Mucosa of rectum (tissue), 2 donors: Measurements from ENCODE around the gene MAPKAPK2.

ENCODE experiments used
- H3K27ac ChIP-seq, 2 donors: one replicate each; pipeline ENCODE4 v1.7.0; 2013; ENCODE audit warnings: inconsistent platforms in 2 of 2, low read depth in 2 of 2, low read length in 2 of 2
- H3K27me3 ChIP-seq, 2 donors: one replicate each; pipeline ENCODE4 v1.7.0; 2013; ENCODE audit warnings: low read length in 2 of 2; ENCODE audit not compliant: control insufficient read depth in 2 of 2, insufficient read depth in 2 of 2
- H3K36me3 ChIP-seq, 2 donors: one replicate each; pipeline ENCODE4 v1.7.0; 2013; ENCODE audit warnings: low read length in 2 of 2; ENCODE audit not compliant: control insufficient read depth in 2 of 2, insufficient read depth in 2 of 2
- H3K4me1 ChIP-seq, 2 donors: one replicate each; pipeline ENCODE4 v1.7.0; 2013; ENCODE audit warnings: low read length in 2 of 2, mild to moderate bottlenecking in 1 of 2; ENCODE audit not compliant: control insufficient read depth in 2 of 2, insufficient read depth in 2 of 2
- H3K4me3 ChIP-seq, 2 donors: one replicate each; pipeline ENCODE4 v1.7.0; 2013; ENCODE audit warnings: low read length in 2 of 2
- H3K9ac ChIP-seq, 2 donors: one replicate each; pipeline ENCODE4 v1.7.0; 2013; ENCODE audit warnings: low read length in 2 of 2, low read depth in 1 of 2, mild to moderate bottlenecking in 1 of 2
- H3K9me3 ChIP-seq, 2 donors: one replicate each; pipeline ENCODE4 v1.7.0; 2013; ENCODE audit warnings: low read length in 2 of 2; ENCODE audit not compliant: control insufficient read depth in 2 of 2
- donor health status: healthy.
- donor health status: Normal muscosa, but diverticular disease.

MAPKAPK2 gene

DNA sequence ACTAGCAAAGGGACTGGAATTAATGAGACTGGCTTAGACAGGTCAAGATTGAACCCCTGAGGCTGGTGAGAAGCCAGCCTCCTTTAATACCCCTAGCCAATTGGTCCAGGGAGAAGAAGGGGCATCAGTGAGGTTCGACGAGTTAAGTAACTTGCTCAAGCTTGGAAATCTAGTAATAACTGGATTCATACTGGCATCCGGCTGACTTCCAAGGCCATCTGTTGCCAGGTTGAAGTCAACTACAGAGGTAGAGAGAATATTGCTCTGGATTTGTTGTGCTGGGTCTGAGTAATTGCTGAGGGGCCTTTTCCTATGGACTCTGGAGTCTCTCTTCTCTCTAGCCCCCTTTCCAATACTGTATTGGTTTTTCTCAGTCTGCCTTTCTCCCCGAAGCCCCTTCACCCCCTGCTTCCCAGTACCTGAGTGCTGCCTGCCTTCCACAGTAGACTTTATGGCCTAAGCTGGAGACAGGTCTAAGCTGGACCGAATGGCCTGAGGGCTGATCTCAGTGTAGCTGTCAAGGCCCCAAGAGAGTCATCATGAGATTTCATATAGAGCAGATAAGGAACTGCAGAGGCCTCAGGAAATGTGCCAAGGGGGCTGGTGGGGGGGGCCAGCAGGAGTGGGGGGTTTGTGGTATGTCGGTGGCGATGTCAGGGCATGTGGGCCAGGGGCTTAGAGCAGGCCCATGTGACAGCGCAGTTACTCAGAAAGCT is 43.4 kb downstream of the MAPKAPK2 start:
- Histone ChIP-seq H3K4me1 (peaks cover 2 to 20% of the 10 kb centered on the region in 2 donors), H3K27ac (no peak overlapping the region), H3K4me3 (no peak overlapping the region), H3K9ac (no peak overlapping the region), H3K27me3 (no peaks in the 10 kb centered on the region), H3K9me3 (no peaks in the 10 kb centered on the region), H3K36me3 (peaks cover 37 to 43% of the 10 kb centered on the region in 2 donors)

DNA sequence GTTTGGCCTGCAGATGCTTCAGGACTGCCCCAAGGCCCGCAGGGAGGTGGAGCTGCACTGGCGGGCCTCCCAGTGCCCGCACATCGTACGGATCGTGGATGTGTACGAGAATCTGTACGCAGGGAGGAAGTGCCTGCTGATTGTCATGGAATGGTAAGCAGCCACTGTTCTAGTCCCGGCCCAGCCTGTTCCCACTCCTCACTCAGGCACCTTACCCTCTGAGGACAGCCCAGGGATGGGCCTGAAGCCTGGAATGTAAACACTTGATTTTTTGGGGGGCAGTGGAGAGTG is 43.9 kb downstream of the MAPKAPK2 start:
- H3K9me3 ChIP-seq, result no peaks in the 10 kb centered on the region
- no peak overlapping the region for H3K27ac ChIP-seq
- H3K36me3 ChIP-seq, result peaks cover 38 to 44% of the 10 kb centered on the region in 2 donors
- H3K27me3 ChIP-seq, result no peaks in the 10 kb centered on the region
- no peak overlapping the region for H3K9ac ChIP-seq
- H3K4me1 ChIP-seq, result peaks cover 2 to 20% of the 10 kb centered on the region in 2 donors
- H3K4me3 ChIP-seq, result no peak overlapping the region

DNA sequence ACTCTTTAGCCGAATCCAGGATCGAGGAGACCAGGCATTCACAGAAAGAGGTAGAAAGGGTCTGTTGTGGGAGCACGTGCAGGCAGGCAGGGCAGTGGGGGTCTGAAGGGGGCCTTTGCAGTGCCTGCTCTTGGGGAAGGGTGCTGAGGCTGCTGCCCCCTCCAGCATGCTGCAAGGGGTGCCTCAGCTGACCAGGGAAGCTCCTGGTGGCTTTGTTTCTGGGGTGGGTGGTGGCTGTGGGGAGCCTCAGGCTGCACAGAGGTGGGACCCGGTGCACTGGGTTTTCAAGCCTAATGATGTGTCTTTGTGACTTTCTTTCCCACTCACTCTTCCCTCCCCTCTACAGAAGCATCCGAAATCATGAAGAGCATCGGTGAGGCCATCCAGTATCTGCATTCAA is 44.3 kb downstream of the MAPKAPK2 start:
- Histone ChIP-seq H3K9me3 (no peaks in the 10 kb centered on the region), H3K27me3 (no peaks in the 10 kb centered on the region), H3K4me3 (no peak overlapping the region), H3K4me1 (peaks cover 2 to 16% of the 10 kb centered on the region in 2 donors), H3K9ac (no peak overlapping the region), H3K27ac (no peak overlapping the region), H3K36me3 (peaks cover 38 to 44% of the 10 kb centered on the region in 2 donors)

DNA sequence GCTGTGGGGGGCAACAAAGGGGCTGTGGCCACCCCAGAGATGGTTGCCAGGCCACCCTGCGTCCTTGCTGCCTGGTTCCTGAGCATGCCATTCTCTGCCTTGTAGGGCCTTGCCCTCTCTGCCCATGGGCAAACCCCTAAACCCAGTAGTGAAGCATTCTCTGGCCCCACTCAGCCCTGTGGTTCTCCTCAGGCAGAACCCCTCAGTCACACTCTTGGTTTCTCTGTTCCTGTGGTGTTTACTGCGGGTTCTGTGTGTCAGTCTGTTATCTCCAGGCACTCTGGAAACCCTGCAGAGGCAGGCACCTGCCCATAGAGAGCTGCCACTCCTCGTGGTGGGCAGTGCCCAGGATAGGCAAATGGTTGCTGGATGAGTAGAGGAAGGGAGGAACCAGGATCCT is 44.8 kb downstream of the MAPKAPK2 start:
- Histone ChIP-seq H3K4me1 (peaks cover 2 to 16% of the 10 kb centered on the region in 2 donors), H3K27ac (no peak overlapping the region), H3K9me3 (no peaks in the 10 kb centered on the region), H3K4me3 (no peak overlapping the region), H3K36me3 (peaks cover 38 to 44% of the 10 kb centered on the region in 2 donors), H3K9ac (no peak overlapping the region), H3K27me3 (no peaks in the 10 kb centered on the region)

DNA sequence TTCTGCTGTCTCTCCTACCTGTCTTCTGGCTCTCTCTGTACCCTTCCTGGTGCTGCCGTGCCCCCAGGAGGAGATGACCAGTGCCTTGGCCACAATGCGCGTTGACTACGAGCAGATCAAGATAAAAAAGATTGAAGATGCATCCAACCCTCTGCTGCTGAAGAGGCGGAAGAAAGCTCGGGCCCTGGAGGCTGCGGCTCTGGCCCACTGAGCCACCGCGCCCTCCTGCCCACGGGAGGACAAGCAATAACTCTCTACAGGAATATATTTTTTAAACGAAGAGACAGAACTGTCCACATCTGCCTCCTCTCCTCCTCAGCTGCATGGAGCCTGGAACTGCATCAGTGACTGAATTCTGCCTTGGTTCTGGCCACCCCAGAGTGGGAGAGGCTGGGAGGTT is 47.8 kb downstream of the MAPKAPK2 start:
- Histone ChIP-seq H3K4me1 (peaks cover 0 to 3% of the 10 kb centered on the region in 2 donors), H3K36me3 (peaks cover 48% of the 10 kb centered on the region in 2 donors), H3K27me3 (no peaks in the 10 kb centered on the region), H3K4me3 (no peak overlapping the region), H3K9ac (no peak overlapping the region), H3K9me3 (no peaks in the 10 kb centered on the region), H3K27ac (no peak overlapping the region)

DNA sequence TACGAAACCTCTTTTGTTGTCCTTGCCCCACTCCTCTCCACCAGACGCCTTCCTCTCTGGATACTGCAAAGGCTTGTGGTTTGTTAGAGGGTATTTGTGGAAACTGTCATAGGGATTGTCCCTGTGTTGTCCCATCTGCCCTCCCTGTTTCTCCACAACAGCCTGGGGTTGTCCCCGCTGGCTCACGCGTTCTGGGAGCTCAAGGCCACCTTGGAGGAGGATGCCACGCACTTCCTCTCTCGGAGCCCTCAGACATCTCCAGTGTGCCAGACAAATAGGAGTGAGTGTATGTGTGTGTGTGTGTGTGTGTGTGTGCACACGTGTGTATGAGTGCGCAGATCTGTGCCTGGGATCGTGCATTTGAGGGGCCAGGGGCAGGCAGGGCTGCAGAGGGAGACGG is 48.3 kb downstream of the MAPKAPK2 start:
- H3K9ac ChIP-seq, result no peak overlapping the region
- H3K36me3 ChIP-seq, result peaks cover 48% of the 10 kb centered on the region in 2 donors
- H3K4me3 ChIP-seq, result no peak overlapping the region
- H3K27me3 ChIP-seq, result no peaks in the 10 kb centered on the region
- no peak overlapping the region for H3K27ac ChIP-seq
- H3K9me3 ChIP-seq, result no peaks in the 10 kb centered on the region
- peaks cover 0 to 4% of the 10 kb centered on the region in 2 donors for H3K4me1 ChIP-seq

DNA sequence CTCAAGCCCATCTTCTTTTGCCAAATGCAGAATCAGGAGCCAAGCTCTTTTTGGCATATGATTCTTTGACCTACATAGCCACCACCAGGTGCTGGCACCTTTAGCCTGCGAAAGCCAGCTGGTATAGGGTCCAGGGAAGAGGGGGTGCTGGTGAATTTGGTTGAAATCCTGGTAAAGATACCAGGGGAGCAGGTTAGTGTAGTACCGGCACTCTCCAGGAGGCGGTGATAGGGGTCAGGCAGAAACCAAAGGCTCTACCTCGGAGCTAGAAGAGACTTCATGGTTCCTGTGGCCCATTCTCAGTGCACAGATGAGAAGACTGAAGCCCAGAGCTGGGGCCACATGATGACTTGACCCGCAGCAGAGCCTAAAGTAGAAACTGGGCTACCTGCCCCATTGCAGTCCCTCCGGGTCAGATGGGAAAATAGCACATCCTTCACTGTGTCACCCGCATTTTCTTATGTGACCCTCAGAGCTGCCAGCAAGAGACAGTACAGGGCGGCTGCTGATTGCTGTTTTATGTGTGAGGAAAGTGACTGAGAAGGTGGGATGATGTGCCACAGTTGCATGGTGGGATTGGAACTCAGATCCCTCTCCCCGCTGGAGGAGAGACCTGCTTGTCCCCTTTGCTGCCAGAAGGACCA is 49.9 kb downstream of the MAPKAPK2 start:
- Histone ChIP-seq H3K4me1 (peaks cover 2 to 10% of the 10 kb centered on the region in 2 donors), H3K36me3 (peaks cover 40 to 43% of the 10 kb centered on the region in 2 donors), H3K27ac (no peak overlapping the region), H3K9me3 (no peaks in the 10 kb centered on the region), H3K27me3 (no peaks in the 10 kb centered on the region), H3K9ac (no peak overlapping the region), H3K4me3 (no peak overlapping the region)

DNA sequence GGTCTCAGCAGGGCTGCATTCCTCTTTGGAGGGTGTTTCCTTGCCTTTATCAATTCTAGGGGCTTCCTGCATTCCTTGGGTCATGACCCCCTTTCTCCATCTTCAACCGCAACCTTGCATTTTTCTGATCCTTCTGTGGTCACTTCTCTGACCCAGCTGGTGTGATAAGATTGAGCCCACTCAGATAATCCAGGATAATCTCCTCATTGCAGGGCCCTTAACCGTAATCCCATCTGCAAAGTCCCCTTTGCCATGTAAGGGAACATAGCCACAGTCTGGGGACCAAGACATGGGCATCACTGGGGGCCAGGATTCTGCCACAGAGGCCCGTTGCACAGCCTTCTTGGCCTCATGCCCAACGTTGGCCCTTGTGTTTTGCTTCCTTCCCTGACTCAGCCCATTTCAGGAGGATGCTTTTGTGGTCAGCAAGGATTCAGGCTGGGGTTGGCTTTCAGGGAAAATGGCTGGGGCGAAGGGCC is 50.9 kb downstream of the MAPKAPK2 start:
- peaks cover 2 to 14% of the 10 kb centered on the region in 2 donors for H3K4me1 ChIP-seq
- H3K9me3 ChIP-seq, result no peaks in the 10 kb centered on the region
- H3K9ac ChIP-seq, result no peak overlapping the region
- no peak overlapping the region for H3K27ac ChIP-seq
- no peaks in the 10 kb centered on the region for H3K27me3 ChIP-seq
- H3K36me3 ChIP-seq, result peaks cover 30 to 33% of the 10 kb centered on the region in 2 donors
- no peak overlapping the region for H3K4me3 ChIP-seq

DNA sequence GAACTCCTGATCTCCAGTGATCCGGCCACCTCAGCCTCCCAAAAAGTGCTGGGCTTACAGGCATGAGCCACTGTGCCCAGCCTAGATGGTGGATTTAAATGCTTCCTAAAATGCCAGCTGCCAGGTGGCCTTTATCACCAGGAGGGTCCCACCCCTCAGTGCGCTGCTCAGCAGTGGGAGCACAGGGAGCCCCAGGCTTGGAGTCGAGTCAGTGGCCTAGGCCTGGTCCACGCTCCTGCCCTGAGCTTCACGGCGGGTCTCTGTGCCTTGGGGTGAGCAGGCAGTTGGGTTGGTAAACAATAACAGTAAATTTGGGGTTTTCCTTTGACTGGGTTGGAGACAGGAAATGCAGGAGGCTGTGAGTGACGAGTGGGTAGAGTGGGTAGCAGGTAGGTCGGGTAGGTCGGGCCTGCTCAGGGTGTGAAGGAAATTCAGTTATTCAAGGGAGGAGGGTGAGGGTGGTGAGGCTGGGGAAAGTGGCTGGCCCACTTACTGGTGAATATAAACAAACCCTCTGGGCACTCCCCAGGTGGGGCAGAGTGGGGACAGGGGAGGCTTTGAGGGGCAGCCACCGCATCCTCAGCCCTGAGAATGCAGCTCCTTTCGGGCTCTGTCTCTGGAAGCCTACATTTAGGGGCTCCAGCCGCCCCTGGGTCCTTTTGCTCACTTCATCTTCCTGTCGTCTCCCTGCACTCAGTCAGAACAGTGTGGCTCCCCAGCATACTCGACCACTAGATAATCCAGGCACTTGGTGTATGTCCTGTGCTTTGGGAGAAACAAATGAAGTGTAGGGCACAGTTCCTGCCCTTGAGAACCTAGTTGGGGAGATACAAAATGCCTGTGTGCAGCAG is 52.4 kb downstream of the MAPKAPK2 start:
- Histone ChIP-seq H3K9me3 (no peaks in the 10 kb centered on the region), H3K4me3 (no peak overlapping the region), H3K27me3 (no peaks in the 10 kb centered on the region), H3K9ac (no peak overlapping the region), H3K4me1 (peaks cover 2 to 14% of the 10 kb centered on the region in 2 donors), H3K27ac (no peak overlapping the region), H3K36me3 (peaks cover 15 to 21% of the 10 kb centered on the region in 2 donors)

DNA sequence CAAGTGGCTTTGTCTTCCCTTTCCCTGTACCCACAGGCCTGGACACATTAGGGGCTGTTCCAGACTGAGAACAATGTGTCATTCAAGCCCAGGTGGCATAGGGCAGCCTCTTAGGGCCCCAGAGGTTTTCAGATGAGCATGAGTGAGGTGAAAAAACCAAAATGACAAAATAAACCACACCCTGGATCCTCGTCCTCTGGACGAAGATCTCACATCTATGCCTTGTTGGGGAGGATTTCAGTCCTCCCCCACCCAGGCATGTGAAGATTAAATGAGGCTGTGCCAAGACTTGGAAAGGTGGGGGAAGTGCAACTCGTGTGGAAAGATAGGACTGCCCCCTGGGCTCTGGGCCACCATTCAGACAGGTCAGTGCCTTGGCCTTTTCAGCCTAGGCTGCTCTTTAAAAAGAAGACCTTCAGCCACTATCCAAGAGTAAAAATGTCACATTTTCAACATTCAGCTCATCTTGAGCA is 53.1 kb downstream of the MAPKAPK2 start:
- Histone ChIP-seq H3K9me3 (no peaks in the 10 kb centered on the region), H3K27ac (no peak overlapping the region), H3K4me3 (no peak overlapping the region), H3K9ac (no peak overlapping the region), H3K4me1 (peaks cover 2 to 14% of the 10 kb centered on the region in 2 donors), H3K36me3 (peaks cover 9 to 15% of the 10 kb centered on the region in 2 donors), H3K27me3 (no peaks in the 10 kb centered on the region)
